SK-MEL-5 (cell line): Measurements from ENCODE around the gene CFHR1. TPM values are rescaled to one million over a fixed set of nuclear protein-coding genes. Genes with fewer than 3 reads are reported as not detected.
"Not testable (repeated sequence)": the region's sequence is repeated elsewhere in the genome, so short reads cannot be mapped to it uniquely, and the experiment has no call there.

Experiments used
- DNase-seq: peaks from one replicate; pipeline ENCODE4 v3.0.0-alpha.2; 2016; ENCODE audit warnings: low read depth, low spot score
- in situ Hi-C: cut with HindIII; loops from 2 replicates; pipeline ENCODE4 v1.10.0; 2016; ENCODE audit warnings: low sequenced_read_pairs, high pct_unique_total_duplicates, low pct_unique_long_range_greater_than_20kb
- polyA plus RNA-seq, 2 experiments: library from polyadenylated mRNA; depleted of rRNA; stranded (reverse); fragments of >200 nt; gene quantifications; 2 replicates each; pipeline ENCODE4 v1.2.3, GENCODE V29; 2015
- total RNA-seq: library from RNA; depleted of rRNA; stranded (reverse); fragments of >200 nt; shearing (Covaris generic); gene quantifications from 2 replicates; pipeline ENCODE4 v1.2.3, GENCODE V29; 2014; rRNA removed

The CFHR1 gene
- not detected in 2 replicates for total RNA-seq
- not detected in 2 replicates for polyA plus RNA-seq (2015; cell fraction: cytosol; rRNA removed)
- polyA plus RNA-seq (2015; cell fraction: nucleus; rRNA removed) = not detected in 2 replicates

GRCh38 chr1:196819531-196819930 is at the start of gene CFHR1:
Gene CFHR1 (plus strand): TSS chr1:196819731. CDS start chr1:196819845, 114 bp downstream.
- in situ Hi-C loops, DNase-seq: not testable (repeated sequence)

DNA sequence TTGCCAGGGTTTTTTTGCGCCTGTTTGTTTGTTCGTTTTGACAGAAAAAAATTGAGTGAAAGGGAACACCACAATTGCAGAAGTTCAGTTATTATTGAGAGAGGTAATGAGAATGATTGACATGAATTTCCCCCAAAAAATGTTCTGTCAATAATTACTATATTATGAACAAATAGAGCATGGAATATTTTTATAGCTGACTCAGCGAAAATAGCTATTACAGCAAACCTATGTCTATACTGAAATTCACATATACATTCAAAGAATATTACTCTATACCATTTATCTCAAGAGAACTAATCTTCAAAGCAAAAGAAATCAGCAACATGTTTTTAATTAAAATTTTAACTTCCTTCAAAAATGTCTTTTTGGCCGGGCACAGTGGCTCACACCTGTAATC is 49.7 kb upstream of the CFHR1 start:
- DNase-seq, in situ Hi-C loops: not testable (repeated sequence)

DNA sequence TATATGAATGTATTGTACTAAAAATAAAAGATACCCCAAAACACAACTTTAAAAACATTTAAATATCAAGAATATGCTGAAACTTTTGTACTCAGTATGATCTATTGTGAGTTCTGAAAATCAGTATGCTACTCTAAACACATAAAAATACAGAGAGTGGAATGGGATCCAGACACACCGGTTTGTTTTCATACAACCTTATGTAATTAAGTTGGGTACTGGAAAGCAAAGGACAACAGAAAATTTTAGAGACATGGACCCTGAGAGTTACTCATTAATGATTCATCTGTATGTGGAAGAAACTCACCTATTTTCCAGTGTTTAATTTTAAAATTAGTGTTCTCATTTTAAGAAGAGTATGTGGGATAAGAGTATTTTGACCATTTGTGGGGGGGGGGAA is 45.8 kb upstream of the CFHR1 start:
- DNase-seq = no peak
- in situ Hi-C loops = no loop called here

- in situ Hi-C loops = no loop called here
- DNase-seq = no peak
Measured at GRCh38 chr1:196774175-196774574, 45.4 kb upstream of the CFHR1 start.

GRCh38 chr1:196774603-196775002 is 44.9 kb upstream of the CFHR1 start, which contains the start of gene CFHR3:
Gene CFHR3 (plus strand): TSS chr1:196774840. CDS start chr1:196774887, 47 bp downstream.
- DNase-seq = no peak
- in situ Hi-C loops = no loop called here

DNA sequence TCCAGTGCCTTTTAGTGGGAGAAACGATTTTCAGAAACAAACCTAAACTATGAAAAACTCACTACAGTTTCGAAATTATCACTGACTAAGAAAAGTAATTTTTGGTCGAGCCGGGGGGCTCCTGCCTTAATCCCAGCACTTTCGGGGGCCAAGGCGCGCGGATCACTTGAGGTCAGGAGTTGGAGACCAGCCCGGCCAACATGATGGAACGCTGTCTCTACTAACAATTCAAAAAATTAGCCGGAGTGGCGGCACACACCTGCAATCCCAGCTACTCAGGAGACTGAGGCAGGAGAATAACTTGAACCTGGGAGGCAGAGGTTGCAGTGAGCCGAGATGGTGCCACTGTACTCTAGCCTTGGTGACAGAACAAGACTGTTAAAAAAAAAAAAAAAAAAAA is 41.9 kb upstream of the CFHR1 start:
- in situ Hi-C loops = no loop called here
- no peak for DNase-seq

DNA sequence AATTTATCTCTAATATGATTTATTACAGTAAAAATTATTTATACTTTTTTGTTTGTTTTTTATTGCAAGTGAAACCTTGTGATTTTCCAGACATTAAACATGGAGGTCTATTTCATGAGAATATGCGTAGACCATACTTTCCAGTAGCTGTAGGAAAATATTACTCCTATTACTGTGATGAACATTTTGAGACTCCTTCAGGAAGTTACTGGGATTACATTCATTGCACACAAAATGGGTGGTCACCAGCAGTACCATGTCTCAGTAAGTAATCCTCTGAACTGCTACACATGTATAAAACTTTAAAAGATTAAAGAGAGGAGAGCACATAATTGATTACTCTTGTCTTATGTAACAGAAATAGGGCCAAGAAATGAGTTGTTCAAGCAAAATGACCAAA is 40.4 kb upstream of the CFHR1 start:
- DNase-seq = peak; percentile 13
- in situ Hi-C loops = no loop called here

DNA sequence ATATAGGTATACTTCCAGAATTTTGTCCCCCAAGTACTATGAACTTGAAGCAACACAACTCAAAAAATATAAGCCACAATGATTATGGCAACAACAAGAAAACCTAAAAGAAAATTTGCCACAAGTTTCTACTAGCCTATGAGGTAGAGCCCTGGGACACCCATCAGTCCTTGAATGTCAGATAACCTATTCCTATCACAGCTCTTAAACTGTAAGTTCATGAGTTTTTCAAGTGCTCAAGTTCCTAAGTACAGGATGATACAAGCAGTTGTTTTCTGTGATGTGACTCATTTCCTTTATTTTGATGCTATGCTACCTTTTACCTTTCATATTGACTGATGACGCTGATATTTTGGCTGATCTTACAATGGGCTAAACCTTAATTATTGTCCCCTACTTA is 28.3 kb upstream of the CFHR1 start:
- in situ Hi-C loops, DNase-seq: not testable (repeated sequence)

DNA sequence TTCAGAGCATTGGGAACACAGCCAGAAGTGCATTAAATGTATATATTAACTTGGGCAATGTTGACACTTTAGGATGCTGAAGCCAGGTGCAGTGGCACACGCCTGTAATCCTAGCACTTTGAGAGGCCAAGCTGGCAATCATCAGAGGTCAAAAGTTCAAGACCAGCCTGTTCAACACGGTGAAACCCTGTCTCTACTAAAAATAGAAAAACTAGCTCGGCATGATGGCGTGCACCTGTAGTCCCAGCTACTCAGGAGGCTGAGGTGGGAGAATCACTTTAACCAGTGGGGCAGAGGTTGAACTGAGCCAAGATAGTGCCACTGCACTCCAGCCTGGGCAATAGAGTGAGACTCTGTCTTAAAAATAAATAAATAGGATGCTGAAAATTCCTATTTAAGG is 25.4 kb upstream of the CFHR1 start:
- DNase-seq, in situ Hi-C loops: not testable (repeated sequence)

GRCh38 chr1:196797891-196798290 is 21.6 kb upstream of the CFHR1 start:
- DNase-seq = no peak
- in situ Hi-C loops = no loop called here

DNA sequence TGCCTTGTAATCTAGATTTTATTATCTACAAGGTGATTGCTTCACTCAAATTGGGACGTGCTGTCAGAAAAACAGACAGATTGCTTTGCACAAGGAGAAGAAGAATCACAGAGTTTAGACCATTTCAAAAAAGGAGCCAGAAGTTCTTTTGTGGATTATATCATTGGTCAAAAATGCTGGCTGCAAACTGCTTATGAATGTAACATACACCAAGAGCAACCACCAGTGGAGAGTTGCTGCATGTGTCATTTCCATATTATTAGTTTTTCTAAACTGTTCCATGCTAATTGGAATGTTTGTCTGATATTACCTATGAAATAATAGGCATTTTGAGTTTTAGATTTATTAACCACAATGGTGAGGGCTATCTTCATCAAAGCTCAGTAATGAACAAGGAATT is 17.6 kb upstream of the CFHR1 start:
- DNase-seq, in situ Hi-C loops: not testable (repeated sequence)

DNA sequence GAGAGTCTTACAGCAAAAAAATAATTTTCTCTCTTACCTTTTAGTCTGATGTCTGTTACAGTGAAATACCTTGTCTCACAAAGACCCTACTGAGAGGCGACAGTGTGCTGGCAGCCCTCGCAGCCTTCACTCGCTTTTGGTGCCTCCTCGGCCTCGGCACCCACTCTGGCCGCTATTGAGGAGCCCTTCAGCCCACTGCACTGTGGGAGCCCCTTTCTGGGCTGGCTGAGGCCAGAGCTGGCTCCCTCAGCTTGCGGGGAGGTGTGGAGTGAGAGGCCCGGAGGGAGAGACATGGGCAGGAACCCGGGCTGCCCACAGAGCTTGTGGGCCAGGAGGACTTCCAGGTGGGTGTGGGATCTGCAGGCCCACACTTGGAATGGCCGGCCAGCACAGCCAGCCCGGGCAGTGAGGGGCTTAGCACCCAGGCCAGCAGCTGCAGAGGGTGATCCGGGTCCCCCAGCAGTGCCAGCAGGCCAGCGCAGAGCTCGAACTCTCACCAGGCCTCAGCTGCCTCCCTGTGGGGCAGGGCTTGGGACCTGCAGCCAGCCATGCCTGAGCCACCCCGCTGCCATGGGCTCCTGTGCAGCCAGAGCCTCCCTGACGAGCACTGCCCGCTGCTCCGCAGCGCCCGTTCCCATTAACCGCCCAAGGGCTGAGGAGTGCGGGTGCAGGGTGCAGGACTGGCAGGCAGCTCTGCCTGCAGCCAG is 10.8 kb upstream of the CFHR1 start:
- in situ Hi-C loops = no loop called here
- no peak for DNase-seq

- DNase-seq, in situ Hi-C loops: not testable (repeated sequence)
Measured at GRCh38 chr1:196817442-196817841, 2.1 kb upstream of the CFHR1 start.

DNA sequence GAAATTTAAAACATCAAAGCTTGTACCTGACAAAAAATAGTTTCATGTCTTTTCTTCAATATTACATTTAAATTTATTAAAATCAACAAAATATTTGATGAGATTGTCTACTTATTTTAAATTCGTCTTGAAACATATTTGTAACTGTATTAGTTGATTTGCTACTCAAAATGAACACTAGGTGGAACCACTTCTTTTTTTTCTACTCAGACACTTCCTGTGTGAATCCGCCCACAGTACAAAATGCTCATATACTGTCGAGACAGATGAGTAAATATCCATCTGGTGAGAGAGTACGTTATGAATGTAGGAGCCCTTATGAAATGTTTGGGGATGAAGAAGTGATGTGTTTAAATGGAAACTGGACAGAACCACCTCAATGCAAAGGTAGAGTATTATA is 8.3 kb downstream of the CFHR1 start:
- peak; percentile 52 for DNase-seq
- in situ Hi-C loops = not testable (repeated sequence)

DNA sequence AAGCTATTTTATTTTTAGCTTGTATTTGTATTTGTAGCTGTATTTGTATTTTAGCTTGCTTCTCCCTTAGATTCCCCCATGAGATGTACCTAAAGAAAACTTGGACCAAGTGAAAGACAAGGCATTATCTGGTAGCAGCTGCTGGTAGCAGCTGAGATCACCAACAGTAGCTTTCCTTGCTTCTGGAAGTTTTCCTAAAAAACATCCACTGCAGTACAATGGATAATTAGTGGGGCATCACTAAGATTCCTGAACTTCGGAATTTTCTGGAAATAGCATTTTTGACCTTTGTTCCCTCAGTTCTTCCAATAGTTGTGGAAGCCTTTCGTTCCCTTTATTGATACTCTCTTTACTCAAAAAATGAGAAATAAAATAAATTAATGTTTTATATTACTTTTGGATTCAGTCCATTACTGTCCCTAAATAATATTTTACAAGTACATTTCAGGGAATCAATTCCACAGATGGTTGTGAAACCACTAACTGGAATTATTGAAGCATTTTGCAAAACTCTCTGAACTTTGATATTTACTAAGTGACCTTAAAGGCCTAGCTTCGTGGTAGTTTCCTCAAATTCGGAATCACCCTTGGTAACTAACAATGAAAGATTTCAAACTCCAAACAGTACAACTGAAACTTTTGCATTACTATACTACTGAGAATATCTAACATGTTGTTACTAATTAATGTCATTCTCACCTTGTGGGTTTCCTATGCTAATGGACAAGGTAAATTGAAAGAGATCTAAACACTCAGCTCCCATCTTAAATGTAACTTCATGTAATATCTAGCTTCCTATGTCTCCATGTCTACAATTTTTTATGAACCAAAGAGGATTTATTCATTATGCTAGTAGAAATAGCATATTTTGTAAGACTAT is 30.3 kb downstream of the CFHR1 start:
- DNase-seq, in situ Hi-C loops: not testable (repeated sequence)

DNA sequence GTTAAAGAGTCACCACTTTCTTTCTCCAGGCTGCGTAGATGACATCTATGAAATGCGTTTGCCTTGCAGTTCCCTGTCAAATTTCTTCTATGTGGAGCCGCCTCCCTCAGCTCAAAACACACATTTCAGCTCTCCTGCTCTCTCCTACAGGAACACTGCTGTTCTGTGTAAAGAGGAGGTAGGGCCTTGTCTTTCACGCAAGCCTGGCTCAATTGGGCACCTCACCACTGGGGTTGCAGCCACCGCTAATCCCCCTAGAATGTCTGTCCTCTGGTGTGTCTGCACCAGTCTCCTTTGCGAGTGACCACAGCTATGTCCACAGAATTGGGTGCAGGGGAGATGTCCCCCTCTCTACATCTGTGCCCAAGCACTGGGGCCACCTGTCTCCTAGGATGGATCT is 36.5 kb downstream of the CFHR1 start:
- in situ Hi-C loops = no loop called here
- no peak for DNase-seq

DNA sequence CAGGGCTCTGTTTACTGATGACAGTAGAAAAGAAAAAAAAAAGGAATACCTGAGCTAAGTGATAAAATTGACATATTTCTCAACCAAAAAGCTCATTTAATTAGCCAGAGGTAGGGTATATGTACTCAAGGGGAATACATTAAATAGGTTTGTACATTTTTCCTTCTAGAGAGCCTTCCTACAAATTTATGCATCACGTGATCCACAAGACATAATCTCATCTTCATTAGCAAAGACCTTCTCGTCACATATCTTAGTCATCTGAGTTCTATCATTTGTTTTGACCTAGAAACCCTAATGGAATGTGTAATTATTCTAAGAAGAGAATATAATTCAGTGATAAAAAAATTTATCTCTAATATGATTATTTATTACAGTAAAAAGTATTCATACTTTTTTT is 37.7 kb downstream of the CFHR1 start:
- no peak for DNase-seq
- in situ Hi-C loops = no loop called here

DNA sequence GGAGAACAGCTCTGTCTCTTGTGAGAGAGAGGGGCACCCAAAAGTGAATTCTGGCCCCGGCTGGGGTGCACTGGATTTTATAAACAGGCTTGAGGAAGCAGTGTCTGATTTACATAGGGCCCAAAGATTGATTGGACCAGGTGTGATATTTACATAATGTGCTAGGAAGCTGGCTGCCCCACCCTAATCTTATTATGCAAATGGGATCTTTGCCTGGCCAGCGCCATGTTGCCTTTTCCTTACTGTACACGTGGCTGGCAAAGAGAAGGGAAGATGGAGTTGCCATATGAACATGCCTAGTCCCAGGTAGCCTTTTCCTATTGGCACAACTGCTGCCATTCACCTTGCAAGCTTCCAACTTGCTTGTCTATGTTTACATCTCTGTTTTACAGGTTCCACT is 39.3 kb downstream of the CFHR1 start:
- in situ Hi-C loops = no loop called here
- no peak for DNase-seq
